WTC11 (cell line): ENCODE data around the gene CLEC16A. TPM values are rescaled to one million over a fixed set of nuclear protein-coding genes. Genes with fewer than 3 reads are reported as not detected.

Source experiments
- ATAC-seq: fragments of 200-7000 bp; cut with Tn5 transposase; 2 replicates; pipeline ENCODE4 v1.10.0; 2021; ENCODE audit warnings: mild to moderate bottlenecking, moderate library complexity
- CTCF ChIA-PET: fragments of 300-600 bp; sonication (Branson Sonifier 250); formaldehyde crosslinking; loops from one replicate; lab custom pipeline; 2021; ENCODE audit warnings: antibody characterized with exemption; lab: Charles Lee
- POLR2A ChIA-PET: fragments of 350-600 bp; sonication (Branson Sonifier 250); formaldehyde crosslinking; loops from one replicate; lab custom pipeline; 2021; ENCODE audit warnings: antibody characterized with exemption; lab: Charles Lee
- DNase-seq: peaks from one replicate; pipeline ENCODE4 v3.0.0; 2021; ENCODE audit warnings: low spot score
- H3K27ac Mint-ChIP-seq: 2 replicates; pipeline ENCODE4 v1.8.0; 2021; ENCODE audit warnings: mixed read lengths
- H3K27me3 Mint-ChIP-seq: 2 replicates; pipeline ENCODE4 v1.8.0; 2021; ENCODE audit warnings: low read depth, mild to moderate bottlenecking, moderate library complexity, mixed read lengths
- H3K36me3 Mint-ChIP-seq: 2 replicates; pipeline ENCODE4 v1.8.0; 2021; ENCODE audit warnings: mixed read lengths
- H3K4me1 Mint-ChIP-seq: 2 replicates; pipeline ENCODE4 v1.8.0; 2022; ENCODE audit warnings: mixed read lengths
- H3K4me3 Mint-ChIP-seq: 2 replicates; pipeline ENCODE4 v1.8.0; 2021; ENCODE audit warnings: mild to moderate bottlenecking, moderate library complexity, mixed read lengths
- H3K9me3 Mint-ChIP-seq: 2 replicates; pipeline ENCODE4 v1.8.0; 2021; ENCODE audit warnings: mixed read lengths
- EMX1 ChIP-seq: fragments of 250-450 bp; sonication (Bioruptor Pico); IDR thresholded peaks from 2 replicates; pipeline ENCODE4 v1.8.0; 2021; ENCODE audit warnings: mild to moderate bottlenecking
- FOXP1 ChIP-seq: sonication (generic); formaldehyde crosslinking; IDR thresholded peaks from 2 replicates; pipeline ENCODE4 v1.8.0; 2022; ENCODE audit warnings: missing genetic modification reagents, mild to moderate bottlenecking, moderate library complexity, borderline replicate concordance
- GABPB1 ChIP-seq: sonication (generic); formaldehyde crosslinking; IDR thresholded peaks from 2 replicates; pipeline ENCODE4 v1.8.1; 2023; ENCODE audit warnings: mild to moderate bottlenecking, missing genetic modification reagents
- RELA ChIP-seq: sonication (generic); formaldehyde crosslinking; IDR thresholded peaks from 2 replicates; pipeline ENCODE4 v1.8.1; 2022; ENCODE audit warnings: missing genetic modification reagents, mild to moderate bottlenecking, borderline replicate concordance
- RORB ChIP-seq: fragments of 250-450 bp; sonication (Bioruptor Pico); IDR thresholded peaks from 2 replicates; pipeline ENCODE4 v1.9.0; 2021; ENCODE audit warnings: mild to moderate bottlenecking
- TEAD1 ChIP-seq: sonication (generic); formaldehyde crosslinking; IDR thresholded peaks from 2 replicates; pipeline ENCODE4 v1.8.0; 2022; ENCODE audit warnings: mild to moderate bottlenecking, missing genetic modification reagents
- TEAD4 ChIP-seq: sonication (generic); formaldehyde crosslinking; IDR thresholded peaks from 2 replicates; pipeline ENCODE4 v1.8.0; 2022; ENCODE audit warnings: mild to moderate bottlenecking, missing genetic modification reagents
- TP53 ChIP-seq: sonication (generic); formaldehyde crosslinking; IDR thresholded peaks from 2 replicates; pipeline ENCODE4 v1.8.1; 2023; ENCODE audit warnings: mild to moderate bottlenecking, missing genetic modification reagents
- ZBTB21 ChIP-seq: sonication (generic); formaldehyde crosslinking; IDR thresholded peaks from 2 replicates; pipeline ENCODE4 v1.8.1; 2023; ENCODE audit warnings: mild to moderate bottlenecking, missing genetic modification reagents, borderline replicate concordance
- total RNA-seq: library from RNA; stranded (reverse); gene quantifications from 3 replicates; pipeline ENCODE4 v1.2.3, GENCODE V29; 2021
- TF ChIP-seq, protein P1 (sequence below): sonication (generic); formaldehyde crosslinking; IDR thresholded peaks from 2 replicates; pipeline ENCODE4 v1.8.0; 2023; ENCODE audit warnings: mild to moderate bottlenecking, missing genetic modification reagents
- TF ChIP-seq, protein P2 (sequence below): sonication (generic); formaldehyde crosslinking; IDR thresholded peaks from 2 replicates; pipeline ENCODE4 v1.8.0; 2022; ENCODE audit warnings: mild to moderate bottlenecking, missing genetic modification reagents
- TF ChIP-seq, protein P3 (sequence below): sonication (generic); formaldehyde crosslinking; IDR thresholded peaks from 2 replicates; pipeline ENCODE4 v1.8.1; 2023; ENCODE audit warnings: mild to moderate bottlenecking, missing genetic modification reagents
- TF ChIP-seq, protein P4 (sequence below): fragments of 250-450 bp; sonication (Bioruptor Pico); conservative IDR thresholded peaks from 2 replicates; pipeline ENCODE4 v1.9.0; 2021; ENCODE audit warnings: mild to moderate bottlenecking
- TF ChIP-seq, protein P5 (sequence below): sonication (generic); formaldehyde crosslinking; IDR thresholded peaks from 2 replicates; pipeline ENCODE4 v1.8.0; 2022; ENCODE audit warnings: mild to moderate bottlenecking, missing genetic modification reagents
- TF ChIP-seq, protein P6 (sequence below): fragments of 250-450 bp; sonication (Bioruptor Pico); IDR thresholded peaks from 2 replicates; pipeline ENCODE4 v1.8.0; 2021; ENCODE audit warnings: mild to moderate bottlenecking
- TF ChIP-seq, protein P7 (sequence below): sonication (generic); formaldehyde crosslinking; IDR thresholded peaks from 2 replicates; pipeline ENCODE4 v1.8.0; 2023; ENCODE audit warnings: missing genetic modification reagents

Gene CLEC16A
- total RNA-seq, 1 experiment from 2014 or later: 14.4 TPM

DNA sequence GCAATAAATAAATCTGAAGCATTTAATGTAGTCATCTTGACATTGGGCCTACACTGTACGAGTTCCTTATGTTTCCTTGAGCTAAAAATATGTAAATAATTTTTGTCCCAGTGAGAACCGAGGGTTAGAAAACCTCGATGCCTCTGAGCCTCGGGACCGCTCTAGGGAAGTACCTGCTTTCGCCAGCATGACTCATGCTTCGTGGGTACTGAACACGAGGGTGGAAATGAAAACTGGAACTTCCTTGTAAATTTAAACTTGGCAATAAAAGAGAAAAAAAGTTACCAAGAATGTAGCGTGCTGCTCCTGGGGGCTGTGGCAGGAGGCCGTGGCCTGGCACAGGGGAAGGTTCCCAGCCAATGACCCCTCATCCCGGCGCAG lies 237.5 kb downstream of the CLEC16A start:
- ATAC-seq: no peak
- H3K36me3 Mint-ChIP-seq: no peaks in the 10 kb centered on the region
- DNase-seq: no peak

DNA sequence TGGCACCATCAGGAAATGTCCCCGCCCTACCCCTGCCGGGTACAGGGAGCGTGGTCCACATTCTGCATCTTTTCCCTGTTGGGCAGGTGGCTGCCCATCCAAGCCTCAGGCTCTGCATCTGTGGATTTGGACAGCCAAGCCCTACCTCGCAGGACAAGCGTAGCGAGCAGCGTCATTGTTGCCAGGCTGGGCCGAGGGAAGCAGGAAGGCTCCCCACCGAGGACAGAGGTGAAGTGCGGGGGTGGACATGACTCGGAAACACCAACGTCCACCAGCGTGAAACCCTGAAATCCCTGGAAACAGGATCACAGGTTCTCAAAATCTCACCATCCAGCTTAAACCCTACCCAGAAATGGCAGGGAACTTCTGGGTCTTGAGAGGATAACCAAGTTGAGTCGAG lies 238.0 kb downstream of the CLEC16A start:
- no peaks in the 10 kb centered on the region for H3K27me3 Mint-ChIP-seq
- H3K36me3 Mint-ChIP-seq: no peaks in the 10 kb centered on the region
- CTCF ChIA-PET: interaction anchor here (1.2 to 2.2 kb wide), 4 partner anchors 20 to 214 kb away, joined by 3 to 11 read pairs (median 4); no protein-coding TSS in a partner anchor
- H3K4me3 Mint-ChIP-seq: no peak overlapping the region
- DNase-seq: no peak
- TF ChIP-seq, protein P1, sequence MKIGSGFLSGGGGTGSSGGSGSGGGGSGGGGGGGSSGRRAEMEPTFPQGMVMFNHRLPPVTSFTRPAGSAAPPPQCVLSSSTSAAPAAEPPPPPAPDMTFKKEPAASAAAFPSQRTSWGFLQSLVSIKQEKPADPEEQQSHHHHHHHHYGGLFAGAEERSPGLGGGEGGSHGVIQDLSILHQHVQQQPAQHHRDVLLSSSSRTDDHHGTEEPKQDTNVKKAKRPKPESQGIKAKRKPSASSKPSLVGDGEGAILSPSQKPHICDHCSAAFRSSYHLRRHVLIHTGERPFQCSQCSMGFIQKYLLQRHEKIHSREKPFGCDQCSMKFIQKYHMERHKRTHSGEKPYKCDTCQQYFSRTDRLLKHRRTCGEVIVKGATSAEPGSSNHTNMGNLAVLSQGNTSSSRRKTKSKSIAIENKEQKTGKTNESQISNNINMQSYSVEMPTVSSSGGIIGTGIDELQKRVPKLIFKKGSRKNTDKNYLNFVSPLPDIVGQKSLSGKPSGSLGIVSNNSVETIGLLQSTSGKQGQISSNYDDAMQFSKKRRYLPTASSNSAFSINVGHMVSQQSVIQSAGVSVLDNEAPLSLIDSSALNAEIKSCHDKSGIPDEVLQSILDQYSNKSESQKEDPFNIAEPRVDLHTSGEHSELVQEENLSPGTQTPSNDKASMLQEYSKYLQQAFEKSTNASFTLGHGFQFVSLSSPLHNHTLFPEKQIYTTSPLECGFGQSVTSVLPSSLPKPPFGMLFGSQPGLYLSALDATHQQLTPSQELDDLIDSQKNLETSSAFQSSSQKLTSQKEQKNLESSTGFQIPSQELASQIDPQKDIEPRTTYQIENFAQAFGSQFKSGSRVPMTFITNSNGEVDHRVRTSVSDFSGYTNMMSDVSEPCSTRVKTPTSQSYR (CRISPR knock-in tag): peak; percentile 55; the same call in 1 of the 2 replicates
- TF ChIP-seq, protein P2, sequence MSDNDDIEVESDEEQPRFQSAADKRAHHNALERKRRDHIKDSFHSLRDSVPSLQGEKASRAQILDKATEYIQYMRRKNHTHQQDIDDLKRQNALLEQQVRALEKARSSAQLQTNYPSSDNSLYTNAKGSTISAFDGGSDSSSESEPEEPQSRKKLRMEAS (CRISPR knock-in tag): no peak
- TF ChIP-seq, protein P3, sequence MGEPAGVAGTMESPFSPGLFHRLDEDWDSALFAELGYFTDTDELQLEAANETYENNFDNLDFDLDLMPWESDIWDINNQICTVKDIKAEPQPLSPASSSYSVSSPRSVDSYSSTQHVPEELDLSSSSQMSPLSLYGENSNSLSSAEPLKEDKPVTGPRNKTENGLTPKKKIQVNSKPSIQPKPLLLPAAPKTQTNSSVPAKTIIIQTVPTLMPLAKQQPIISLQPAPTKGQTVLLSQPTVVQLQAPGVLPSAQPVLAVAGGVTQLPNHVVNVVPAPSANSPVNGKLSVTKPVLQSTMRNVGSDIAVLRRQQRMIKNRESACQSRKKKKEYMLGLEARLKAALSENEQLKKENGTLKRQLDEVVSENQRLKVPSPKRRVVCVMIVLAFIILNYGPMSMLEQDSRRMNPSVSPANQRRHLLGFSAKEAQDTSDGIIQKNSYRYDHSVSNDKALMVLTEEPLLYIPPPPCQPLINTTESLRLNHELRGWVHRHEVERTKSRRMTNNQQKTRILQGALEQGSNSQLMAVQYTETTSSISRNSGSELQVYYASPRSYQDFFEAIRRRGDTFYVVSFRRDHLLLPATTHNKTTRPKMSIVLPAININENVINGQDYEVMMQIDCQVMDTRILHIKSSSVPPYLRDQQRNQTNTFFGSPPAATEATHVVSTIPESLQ (CRISPR knock-in tag): no peak
- TF ChIP-seq, protein P4, sequence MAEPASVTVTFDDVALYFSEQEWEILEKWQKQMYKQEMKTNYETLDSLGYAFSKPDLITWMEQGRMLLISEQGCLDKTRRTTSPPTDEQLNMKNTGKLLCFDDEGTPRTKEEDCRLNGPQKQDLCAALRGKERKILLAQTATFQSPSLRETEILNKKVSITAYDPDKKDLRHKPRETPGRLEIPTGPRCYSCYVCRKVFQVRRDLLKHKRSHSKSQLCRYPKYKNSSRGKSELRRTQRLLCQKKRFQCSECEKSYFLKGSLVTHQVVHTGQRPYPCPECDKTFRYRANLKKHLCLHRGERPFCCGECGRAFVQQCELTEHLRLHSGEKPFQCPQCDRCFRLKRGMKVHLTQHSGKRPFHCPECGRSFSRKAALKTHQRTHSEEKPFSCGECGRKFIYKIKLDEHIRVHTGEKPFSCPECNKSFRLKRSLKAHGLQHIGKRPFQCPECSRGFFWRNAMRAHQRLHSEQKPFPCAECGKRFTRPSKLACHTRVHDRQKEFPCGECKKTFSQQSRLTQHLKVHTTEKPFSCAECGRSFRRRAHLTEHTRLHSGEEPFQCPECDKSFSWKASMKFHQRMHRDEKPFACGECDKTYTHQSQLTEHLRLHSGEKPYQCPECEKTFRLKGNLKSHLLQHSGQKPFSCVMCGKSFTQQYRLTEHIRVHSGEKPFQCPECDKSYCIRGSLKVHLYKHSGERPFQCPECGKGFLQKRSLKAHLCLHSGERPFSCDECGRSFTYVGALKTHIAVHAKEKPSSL (CRISPR knock-in tag): no peak
- TF ChIP-seq TP53 (CRISPR knock-in tag): 0 out of 2 replicates have a peak, but pooled peaks have one; percentile 44
- H3K4me1 Mint-ChIP-seq: peaks cover 25% of the 10 kb centered on the region
- H3K27ac Mint-ChIP-seq: peak overlapping the region; percentile 49; the same call in 1 of the 2 replicates
- POLR2A ChIA-PET: no interaction called here
- no peaks in the 10 kb centered on the region for H3K9me3 Mint-ChIP-seq
- ATAC-seq: peak; percentile 10; the same call in 1 of the 2 replicates

More for the DNA sequence above, 237.5 kb downstream of the CLEC16A start:
- ChIA-PET CTCF (interaction anchor here (1.6 kb wide), 1 partner anchor 214 kb away, joined by 4 read pairs; no protein-coding TSS in a partner anchor), POLR2A (no interaction called here)
- Mint-ChIP-seq H3K27me3 (no peaks in the 10 kb centered on the region), H3K9me3 (no peaks in the 10 kb centered on the region), H3K4me3 (no peak overlapping the region), H3K27ac (no peak overlapping the region), H3K4me1 (peaks cover 25% of the 10 kb centered on the region)
- TF ChIP-seq, protein P5, sequence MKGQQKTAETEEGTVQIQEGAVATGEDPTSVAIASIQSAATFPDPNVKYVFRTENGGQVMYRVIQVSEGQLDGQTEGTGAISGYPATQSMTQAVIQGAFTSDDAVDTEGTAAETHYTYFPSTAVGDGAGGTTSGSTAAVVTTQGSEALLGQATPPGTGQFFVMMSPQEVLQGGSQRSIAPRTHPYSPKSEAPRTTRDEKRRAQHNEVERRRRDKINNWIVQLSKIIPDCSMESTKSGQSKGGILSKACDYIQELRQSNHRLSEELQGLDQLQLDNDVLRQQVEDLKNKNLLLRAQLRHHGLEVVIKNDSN (CRISPR knock-in tag): no peak
- no peak for TF ChIP-seq TEAD4 (CRISPR knock-in tag)

DNA sequence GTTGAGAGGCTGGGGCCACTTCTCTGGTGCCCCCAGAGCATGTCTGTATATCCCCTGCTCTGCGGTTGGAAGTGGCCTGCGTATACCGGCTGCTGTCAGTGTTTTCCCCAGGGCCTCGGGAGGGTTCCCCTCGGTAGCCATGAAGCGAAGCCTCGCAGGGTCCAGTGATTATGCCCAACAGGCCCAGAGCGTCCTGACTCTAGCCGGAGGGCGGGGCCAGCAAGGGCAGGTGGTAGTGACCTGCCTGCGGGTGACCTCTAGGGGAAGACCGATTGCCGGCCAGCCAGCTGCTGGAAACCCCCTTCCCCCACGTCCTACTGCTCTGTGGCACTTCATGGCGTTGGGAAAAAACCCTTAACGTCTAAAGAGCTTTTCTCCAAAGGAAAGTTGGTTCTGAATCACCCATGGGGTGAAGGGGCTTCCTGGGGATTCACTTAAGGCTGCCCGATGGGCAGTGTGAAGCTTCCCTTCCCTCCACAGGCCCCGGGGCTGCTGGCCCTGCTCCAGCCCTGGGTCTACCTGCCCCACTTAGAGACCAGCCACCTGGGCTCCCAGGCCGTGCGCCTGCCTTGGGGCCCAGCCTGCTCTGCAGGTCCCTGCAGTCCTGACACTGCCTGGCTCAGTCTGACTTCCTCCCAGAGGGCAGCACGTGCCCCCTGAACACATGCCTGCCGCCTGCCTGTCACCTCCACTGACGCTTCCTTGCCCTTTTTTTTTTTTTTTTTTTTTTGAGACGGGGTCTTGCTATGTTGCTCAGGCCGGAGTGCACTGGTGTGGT lies 238.9 kb downstream of the CLEC16A start:
- ChIA-PET CTCF (interaction anchor here (0.7 to 2.6 kb wide), 12 partner anchors 15 to 230 kb away, joined by 3 to 11 read pairs (median 4); no protein-coding TSS in a partner anchor), POLR2A (no interaction called here)
- no peaks in the 10 kb centered on the region for H3K9me3 Mint-ChIP-seq
- peak; percentile 52 for DNase-seq
- no peaks in the 10 kb centered on the region for H3K27me3 Mint-ChIP-seq
- ATAC-seq: peak; percentile 33
- H3K4me1 Mint-ChIP-seq: peaks cover 25% of the 10 kb centered on the region
- no peak overlapping the region for H3K27ac Mint-ChIP-seq
- H3K4me3 Mint-ChIP-seq: no peak overlapping the region
- no peaks in the 10 kb centered on the region for H3K36me3 Mint-ChIP-seq
- TF ChIP-seq FOXP1 (CRISPR knock-in tag): no peak
- no peak for TF ChIP-seq EMX1
- TF ChIP-seq GABPB1: no peak
- no peak for TF ChIP-seq TEAD1 (CRISPR knock-in tag)
- TF ChIP-seq, protein P6, sequence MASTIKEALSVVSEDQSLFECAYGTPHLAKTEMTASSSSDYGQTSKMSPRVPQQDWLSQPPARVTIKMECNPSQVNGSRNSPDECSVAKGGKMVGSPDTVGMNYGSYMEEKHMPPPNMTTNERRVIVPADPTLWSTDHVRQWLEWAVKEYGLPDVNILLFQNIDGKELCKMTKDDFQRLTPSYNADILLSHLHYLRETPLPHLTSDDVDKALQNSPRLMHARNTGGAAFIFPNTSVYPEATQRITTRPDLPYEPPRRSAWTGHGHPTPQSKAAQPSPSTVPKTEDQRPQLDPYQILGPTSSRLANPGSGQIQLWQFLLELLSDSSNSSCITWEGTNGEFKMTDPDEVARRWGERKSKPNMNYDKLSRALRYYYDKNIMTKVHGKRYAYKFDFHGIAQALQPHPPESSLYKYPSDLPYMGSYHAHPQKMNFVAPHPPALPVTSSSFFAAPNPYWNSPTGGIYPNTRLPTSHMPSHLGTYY (CRISPR knock-in tag): no peak
- TF ChIP-seq, protein P7, sequence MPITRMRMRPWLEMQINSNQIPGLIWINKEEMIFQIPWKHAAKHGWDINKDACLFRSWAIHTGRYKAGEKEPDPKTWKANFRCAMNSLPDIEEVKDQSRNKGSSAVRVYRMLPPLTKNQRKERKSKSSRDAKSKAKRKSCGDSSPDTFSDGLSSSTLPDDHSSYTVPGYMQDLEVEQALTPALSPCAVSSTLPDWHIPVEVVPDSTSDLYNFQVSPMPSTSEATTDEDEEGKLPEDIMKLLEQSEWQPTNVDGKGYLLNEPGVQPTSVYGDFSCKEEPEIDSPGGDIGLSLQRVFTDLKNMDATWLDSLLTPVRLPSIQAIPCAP (CRISPR knock-in tag): no peak
- TF ChIP-seq RORB (CRISPR knock-in tag): no peak
- TF ChIP-seq RELA (CRISPR knock-in tag): no peak
- no peak for TF ChIP-seq ZBTB21
